Activated T-cell treated with anti-CD3 and anti-CD28 coated beads, Interleukin-2, amount 50 U/mL, for 24 hours (primary cell): ENCODE data around the gene PSMB10.
"Not testable (repeated sequence)": the region's sequence is repeated elsewhere in the genome, so short reads cannot be mapped to it uniquely, and the experiment has no call there.

ENCODE experiments used
- DNase-seq: peaks from one replicate; pipeline ENCODE4 v3.0.0-alpha.2; 2020
- H3K27ac Mint-ChIP-seq: 2 replicates; pipeline ENCODE4 v1.8.0; 2020; ENCODE audit warnings: mild to moderate bottlenecking, mixed read lengths
- H3K27me3 Mint-ChIP-seq: 2 replicates; pipeline ENCODE4 v1.8.0; 2020; ENCODE audit warnings: mixed read lengths
- H3K36me3 Mint-ChIP-seq: 2 replicates; pipeline ENCODE4 v1.8.0; 2020; ENCODE audit warnings: low read depth, mixed read lengths
- H3K4me1 Mint-ChIP-seq: 2 replicates; pipeline ENCODE4 v1.8.0; 2020; ENCODE audit warnings: low read depth, mixed read lengths
- H3K4me3 Mint-ChIP-seq: 2 replicates; pipeline ENCODE4 v1.8.0; 2020; ENCODE audit warnings: mild to moderate bottlenecking, moderate library complexity, mixed read lengths
- H3K9me3 Mint-ChIP-seq: 2 replicates; pipeline ENCODE4 v1.8.0; 2020; ENCODE audit warnings: mixed read lengths

Gene PSMB10

GRCh38 chr16:67940446-67941089, 3.9 kb upstream of the PSMB10 start:
- no peaks in the 10 kb centered on the region for H3K9me3 Mint-ChIP-seq
- no peaks in the 10 kb centered on the region for H3K27me3 Mint-ChIP-seq
- H3K36me3 Mint-ChIP-seq, result peaks cover 82% of the 10 kb centered on the region
- H3K4me3 Mint-ChIP-seq, result no peak overlapping the region
- H3K27ac Mint-ChIP-seq, result peak overlapping the region; percentile 89
- peaks cover 36% of the 10 kb centered on the region for H3K4me1 Mint-ChIP-seq
- DNase-seq, result no peak

DNA sequence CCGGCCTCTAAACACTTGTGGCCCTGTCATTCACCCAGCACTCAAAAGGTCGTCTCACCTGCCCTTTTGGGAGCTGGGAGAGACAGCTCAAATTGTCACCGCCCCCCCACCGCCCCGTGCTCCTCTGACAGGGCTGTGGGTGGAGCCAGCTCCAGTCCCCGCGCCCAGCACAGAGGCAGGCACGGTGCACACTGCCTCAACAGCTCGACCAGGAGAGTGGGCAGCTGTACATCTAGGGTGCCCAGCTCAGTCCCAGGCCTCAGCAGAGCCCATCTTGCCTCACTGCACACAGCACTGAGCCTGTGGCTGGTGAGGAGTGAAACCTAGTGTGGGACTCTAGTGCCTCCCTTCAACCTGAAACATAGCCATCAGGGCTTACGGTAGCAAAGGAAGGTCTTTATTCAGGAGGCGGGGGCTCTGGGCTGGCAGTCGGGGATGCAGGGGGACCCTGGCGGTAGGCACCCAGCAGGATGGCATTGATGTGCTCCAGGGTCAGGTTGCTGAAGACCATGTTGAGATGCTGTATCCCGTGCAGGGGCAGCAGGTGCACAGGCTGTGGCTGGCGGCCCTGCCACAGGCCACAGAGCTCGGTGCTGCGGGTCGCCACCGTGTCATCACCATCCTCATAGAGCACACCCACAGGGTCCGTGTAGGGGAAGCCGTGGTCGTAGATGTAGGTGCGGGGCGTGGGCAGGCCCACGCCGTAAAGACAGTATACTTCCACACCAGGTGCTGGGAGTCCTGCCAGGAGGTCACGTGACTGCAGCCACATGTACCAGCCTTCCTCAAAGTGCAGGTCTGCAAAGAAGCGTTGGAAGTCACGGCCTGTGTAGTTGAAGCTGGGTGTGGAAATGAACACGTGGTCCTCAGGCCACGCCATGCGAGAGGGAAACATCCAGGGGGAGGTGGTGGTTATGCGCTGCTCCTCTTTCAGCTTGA, 3.1 kb upstream of the PSMB10 start:
- peaks cover 82% of the 10 kb centered on the region for H3K36me3 Mint-ChIP-seq
- peak overlapping the region; percentile 1 for H3K4me3 Mint-ChIP-seq
- no peaks in the 10 kb centered on the region for H3K9me3 Mint-ChIP-seq
- H3K27me3 Mint-ChIP-seq, result no peaks in the 10 kb centered on the region
- H3K27ac Mint-ChIP-seq, result peak overlapping the region; percentile 89
- H3K4me1 Mint-ChIP-seq, result peaks cover 43% of the 10 kb centered on the region
- DNase-seq, result peak; percentile 64

DNA sequence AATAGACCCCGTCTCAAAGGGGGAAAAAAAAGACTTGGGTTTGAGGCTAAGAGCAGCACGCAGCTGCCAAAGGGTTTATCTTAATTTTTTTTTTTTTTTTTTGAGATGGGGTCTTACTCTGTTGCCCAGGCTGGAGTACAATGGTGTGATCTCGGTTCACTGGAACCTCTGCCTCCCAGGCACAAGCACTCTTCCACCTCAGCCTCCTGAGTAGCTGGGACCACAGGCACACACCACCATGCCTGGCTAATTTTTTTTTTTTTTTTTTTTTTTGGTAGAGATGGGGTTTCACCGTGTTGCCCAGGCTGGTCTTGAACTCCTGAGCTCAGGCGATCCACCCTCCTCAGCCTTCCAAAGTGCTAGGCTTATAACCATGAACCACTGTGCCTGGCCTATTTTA, 1.1 kb upstream of the PSMB10 start:
- Mint-ChIP-seq H3K4me3 (peak overlapping the region; percentile 100), H3K36me3 (peaks cover 84% of the 10 kb centered on the region), H3K27ac (peak overlapping the region; percentile 99), H3K4me1 (peaks cover 56% of the 10 kb centered on the region)
- H3K9me3 Mint-ChIP-seq, DNase-seq, H3K27me3 Mint-ChIP-seq: not testable (repeated sequence)

DNA sequence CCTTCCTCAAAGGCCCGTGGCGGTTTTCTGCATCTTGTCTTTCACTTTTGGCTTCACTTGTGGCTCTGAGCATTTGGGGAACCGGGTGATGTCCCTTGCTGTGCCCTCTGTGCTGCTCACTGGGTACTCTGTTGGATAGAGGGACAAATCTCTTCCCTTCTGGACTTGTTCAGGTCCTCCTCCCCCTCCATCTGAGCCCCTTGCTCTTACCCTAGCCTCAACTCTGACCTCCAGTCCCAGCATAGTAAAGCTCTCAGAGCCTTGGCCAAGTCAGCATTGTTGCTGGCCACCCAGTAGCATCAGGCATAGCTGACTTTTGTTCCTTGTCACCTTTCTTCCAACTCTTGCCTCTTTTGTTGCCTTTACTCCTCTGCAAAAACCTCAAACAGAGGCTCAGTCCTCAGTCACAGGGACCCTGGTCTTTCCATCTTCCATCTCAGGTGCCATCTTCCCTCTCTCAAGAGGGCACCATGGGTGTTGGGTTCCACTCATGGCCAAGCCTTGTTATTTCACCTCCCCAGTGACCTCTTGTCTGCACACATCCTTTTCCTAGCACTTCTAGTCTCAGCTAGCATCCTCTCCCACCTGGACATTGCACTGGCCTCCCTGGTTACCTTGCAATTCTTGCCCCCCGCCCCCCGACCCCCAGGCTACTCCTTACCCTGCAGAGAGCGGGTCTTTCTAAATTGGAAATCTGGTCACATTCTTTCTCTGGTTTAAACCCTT, 393 bp upstream of the PSMB10 start:
- Mint-ChIP-seq H3K27me3 (no peaks in the 10 kb centered on the region), H3K4me3 (peak overlapping the region; percentile 100), H3K4me1 (peaks cover 54% of the 10 kb centered on the region), H3K9me3 (no peaks in the 10 kb centered on the region), H3K27ac (peak overlapping the region; percentile 99), H3K36me3 (peaks cover 84% of the 10 kb centered on the region)
- DNase-seq, result no peak

DNA sequence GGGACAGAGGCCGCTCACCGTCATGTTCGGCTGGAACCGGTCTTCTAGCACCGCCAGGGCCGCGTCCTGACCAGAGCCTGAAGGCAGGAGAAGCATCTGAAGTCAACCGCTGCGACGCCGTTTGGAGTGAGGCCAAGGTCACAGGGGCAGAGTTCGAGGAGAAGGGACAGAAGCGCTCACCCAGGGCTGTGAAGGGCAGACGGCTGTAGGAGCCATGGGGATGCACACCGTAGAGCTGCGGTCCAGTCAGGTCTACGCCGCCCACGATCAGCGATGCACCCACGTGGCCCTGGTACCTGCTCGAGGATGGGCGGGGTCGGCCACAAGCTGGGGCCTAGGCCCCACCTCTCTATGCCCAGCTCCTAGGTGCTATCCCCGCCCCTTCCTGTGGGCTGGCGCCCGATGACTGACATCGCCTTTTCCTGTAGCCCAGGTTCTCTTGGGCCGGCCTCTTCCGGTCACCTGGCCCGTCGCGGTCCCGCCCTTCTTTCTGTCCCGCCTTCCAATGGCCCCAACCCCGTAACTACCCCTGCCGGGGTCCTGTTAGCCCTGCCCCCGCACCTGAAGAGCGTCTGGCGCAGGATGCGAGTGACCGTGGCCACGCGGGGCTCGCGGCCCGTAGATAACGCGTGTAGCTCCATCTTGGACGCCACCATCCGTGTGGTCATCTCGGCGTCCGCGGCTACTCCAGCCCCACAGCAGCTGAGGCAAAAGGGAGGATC, 1.1 kb downstream of the PSMB10 start:
- Mint-ChIP-seq H3K36me3 (peaks cover 89% of the 10 kb centered on the region), H3K27ac (peak overlapping the region; percentile 99), H3K27me3 (no peaks in the 10 kb centered on the region), H3K9me3 (no peaks in the 10 kb centered on the region), H3K4me3 (peak overlapping the region; percentile 100), H3K4me1 (peaks cover 45% of the 10 kb centered on the region)
- peak; percentile 95 for DNase-seq

- Mint-ChIP-seq H3K4me3 (peak overlapping the region; percentile 100), H3K36me3 (peaks cover 89% of the 10 kb centered on the region), H3K27me3 (no peaks in the 10 kb centered on the region), H3K9me3 (no peaks in the 10 kb centered on the region), H3K27ac (peak overlapping the region; percentile 99), H3K4me1 (peaks cover 40% of the 10 kb centered on the region)
- no peak for DNase-seq
Observed at GRCh38 chr16:67935101-67935401, 1.6 kb downstream of the PSMB10 start.

DNA sequence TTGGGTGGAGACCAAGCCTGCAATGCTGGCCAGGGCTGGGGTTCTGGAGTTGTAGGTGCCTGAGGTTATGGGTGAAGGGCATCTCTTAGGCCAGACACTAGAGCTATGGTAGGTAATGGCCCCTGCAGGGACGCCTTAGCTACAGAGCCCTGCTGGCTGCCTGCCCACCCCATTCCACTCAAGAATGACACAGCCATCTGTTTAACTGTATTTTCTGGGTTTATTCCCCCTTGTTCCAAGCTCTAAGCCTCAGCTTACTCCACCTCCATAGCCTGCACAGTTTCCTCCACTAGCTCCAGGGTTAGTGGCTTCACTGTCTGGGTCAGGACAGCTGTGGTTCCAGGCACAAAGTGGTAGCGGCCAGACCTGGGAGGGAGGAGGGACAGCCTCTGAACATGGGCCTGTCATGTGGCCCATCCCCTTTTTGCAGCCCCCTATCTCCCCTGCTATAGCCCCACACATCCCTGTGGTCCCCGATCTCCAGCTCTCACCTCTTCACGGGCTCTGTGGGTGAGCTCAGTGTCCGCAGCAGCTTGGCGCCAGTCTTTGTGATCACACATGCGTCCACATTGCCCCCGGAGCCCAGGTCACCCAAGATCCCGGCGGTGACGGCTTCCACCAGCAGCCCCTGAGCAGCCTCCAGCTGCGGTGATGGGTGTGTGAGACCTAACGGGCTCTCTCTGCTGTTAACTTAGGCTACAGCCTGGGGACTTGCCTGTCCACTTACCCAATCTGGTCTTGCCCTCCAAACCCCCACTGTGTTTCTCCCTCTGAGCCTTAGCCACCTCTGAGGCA, 2.1 kb downstream of the PSMB10 start:
- H3K36me3 Mint-ChIP-seq, result peaks cover 89% of the 10 kb centered on the region
- peak overlapping the region; percentile 99 for H3K27ac Mint-ChIP-seq
- no peaks in the 10 kb centered on the region for H3K27me3 Mint-ChIP-seq
- H3K9me3 Mint-ChIP-seq, result no peaks in the 10 kb centered on the region
- peak overlapping the region; percentile 100 for H3K4me3 Mint-ChIP-seq
- H3K4me1 Mint-ChIP-seq, result peaks cover 34% of the 10 kb centered on the region
- DNase-seq, result no peak

DNA sequence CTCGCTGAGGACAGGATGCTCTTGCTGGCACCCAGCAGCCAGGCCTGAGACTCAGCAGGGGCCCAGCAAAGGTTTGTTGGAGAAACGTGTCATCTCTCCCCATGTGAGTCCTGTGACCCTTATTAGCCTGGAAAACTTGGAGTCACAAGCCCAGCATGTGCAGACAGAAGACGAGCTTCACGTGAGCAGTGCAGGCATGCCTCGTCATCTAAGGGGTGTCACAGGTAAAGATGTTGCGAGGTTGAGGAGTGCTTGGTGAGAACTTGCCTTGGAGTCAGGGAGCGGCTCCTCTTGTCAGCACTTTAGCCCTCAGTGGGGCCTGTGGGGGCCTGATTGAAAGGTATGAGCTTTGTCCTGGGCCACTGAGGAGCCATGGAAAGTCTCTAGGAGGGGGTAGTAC, 2.8 kb downstream of the PSMB10 start:
- H3K4me3 Mint-ChIP-seq, result peak overlapping the region; percentile 100
- H3K27ac Mint-ChIP-seq, result peak overlapping the region; percentile 99
- H3K4me1 Mint-ChIP-seq, result peaks cover 28% of the 10 kb centered on the region
- H3K27me3 Mint-ChIP-seq, result no peaks in the 10 kb centered on the region
- H3K36me3 Mint-ChIP-seq, result peaks cover 89% of the 10 kb centered on the region
- no peaks in the 10 kb centered on the region for H3K9me3 Mint-ChIP-seq
- DNase-seq, result no peak

DNA sequence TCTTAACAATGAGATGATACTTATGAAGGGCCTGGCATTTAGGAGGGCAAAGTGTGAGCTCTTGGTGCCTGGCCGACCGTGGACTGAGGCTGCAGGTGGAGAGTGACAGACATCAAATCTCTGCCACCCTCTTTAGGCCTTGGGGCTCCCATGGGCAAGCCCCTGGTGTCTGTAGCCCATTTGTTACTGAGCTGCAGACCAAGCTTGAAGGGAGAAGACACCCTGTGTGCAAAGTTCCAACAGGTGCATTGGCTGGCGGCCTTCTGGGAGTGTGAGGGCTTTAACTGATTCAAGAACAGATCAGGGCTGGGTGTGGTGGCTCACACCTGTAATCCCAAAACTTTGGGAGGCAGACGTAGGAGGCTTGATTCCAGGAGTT, 4.2 kb downstream of the PSMB10 start:
- DNase-seq, result no peak
- Mint-ChIP-seq H3K27ac (peak overlapping the region; percentile 44), H3K4me1 (peaks cover 28% of the 10 kb centered on the region), H3K4me3 (no peak overlapping the region), H3K36me3 (peaks cover 98% of the 10 kb centered on the region), H3K9me3 (no peaks in the 10 kb centered on the region), H3K27me3 (no peaks in the 10 kb centered on the region)

DNA sequence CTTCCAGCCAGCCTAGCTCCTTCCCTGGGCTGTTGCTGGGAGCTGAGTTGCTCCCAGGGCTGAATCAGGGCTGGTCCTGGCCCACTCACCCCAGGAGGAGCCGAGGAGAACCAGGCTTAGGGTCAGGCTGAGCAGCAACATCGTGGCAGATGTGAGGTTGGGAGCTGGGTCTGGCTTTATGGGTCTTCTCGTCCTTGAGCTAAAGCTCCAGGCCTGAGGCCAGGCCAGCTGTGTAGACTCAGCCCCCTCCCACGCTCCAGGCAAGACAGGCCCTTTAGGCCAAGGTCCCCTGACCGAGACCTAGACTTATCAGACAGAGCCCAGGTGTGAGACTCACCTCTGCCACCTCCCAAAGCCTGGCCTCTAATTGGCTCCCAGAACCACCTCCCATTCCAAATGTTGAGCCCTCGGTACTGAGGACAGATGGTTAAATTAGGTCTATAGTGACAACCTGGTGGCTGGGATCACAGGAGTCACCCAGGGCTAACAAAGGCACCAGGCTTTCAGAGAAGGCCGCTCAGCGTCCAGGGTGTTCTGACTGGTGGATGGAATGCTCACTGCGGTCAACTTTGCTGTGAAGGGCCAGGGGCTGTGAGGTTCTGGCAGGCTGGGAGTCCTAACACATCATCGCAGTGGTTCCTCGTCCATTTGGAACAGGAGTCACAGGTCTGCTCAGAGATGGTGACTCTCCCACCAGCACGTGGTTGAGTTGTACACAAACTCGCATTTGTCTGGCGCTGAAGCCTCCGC, 4.8 kb downstream of the PSMB10 start, which contains the start of gene CTRL:
CTRL (minus strand) TSS at position 151 of the 750 bp plus-strand sequence; CDS start at position 141, 10 bp downstream.
- peaks cover 22% of the 10 kb centered on the region for H3K4me1 Mint-ChIP-seq
- no peak for DNase-seq
- no peak within 1 kb of the TSS for H3K4me3 Mint-ChIP-seq
- H3K9me3 Mint-ChIP-seq, result no peaks in the 10 kb centered on the region
- no peaks in the 10 kb centered on the region for H3K27me3 Mint-ChIP-seq
- peaks cover 92% of the 10 kb centered on the region for H3K36me3 Mint-ChIP-seq
- peak within 1 kb of the TSS; percentile 44 for H3K27ac Mint-ChIP-seq

GRCh38 chr16:67930678-67931211, 5.9 kb downstream of the PSMB10 start:
- Mint-ChIP-seq H3K36me3 (peaks cover 86% of the 10 kb centered on the region), H3K4me1 (peaks cover 22% of the 10 kb centered on the region), H3K9me3 (no peaks in the 10 kb centered on the region), H3K4me3 (no peak overlapping the region), H3K27ac (no peak overlapping the region), H3K27me3 (no peaks in the 10 kb centered on the region)
- no peak for DNase-seq

GRCh38 chr16:67930191-67930590, 6.5 kb downstream of the PSMB10 start:
- DNase-seq, result no peak
- H3K4me3 Mint-ChIP-seq, result no peak overlapping the region
- peaks cover 18% of the 10 kb centered on the region for H3K4me1 Mint-ChIP-seq
- H3K27me3 Mint-ChIP-seq, result no peaks in the 10 kb centered on the region
- H3K36me3 Mint-ChIP-seq, result peaks cover 81% of the 10 kb centered on the region
- H3K9me3 Mint-ChIP-seq, result no peaks in the 10 kb centered on the region
- peak overlapping the region; percentile 47 for H3K27ac Mint-ChIP-seq
